SH-SY5Y (cell line): ENCODE results near the gene CDK8.

Experiments
- GATA2 ChIP-seq: IDR thresholded peaks from 2 replicates; pipeline ENCODE4 v1.6.1; 2011; ENCODE audit warnings: mild to moderate bottlenecking, low read depth, low read length
- GATA3 ChIP-seq: IDR thresholded peaks from 2 replicates; pipeline ENCODE4 v1.6.1; 2011; ENCODE audit warnings: low read depth, mild to moderate bottlenecking, low read length, moderate library complexity

The CDK8 gene

DNA sequence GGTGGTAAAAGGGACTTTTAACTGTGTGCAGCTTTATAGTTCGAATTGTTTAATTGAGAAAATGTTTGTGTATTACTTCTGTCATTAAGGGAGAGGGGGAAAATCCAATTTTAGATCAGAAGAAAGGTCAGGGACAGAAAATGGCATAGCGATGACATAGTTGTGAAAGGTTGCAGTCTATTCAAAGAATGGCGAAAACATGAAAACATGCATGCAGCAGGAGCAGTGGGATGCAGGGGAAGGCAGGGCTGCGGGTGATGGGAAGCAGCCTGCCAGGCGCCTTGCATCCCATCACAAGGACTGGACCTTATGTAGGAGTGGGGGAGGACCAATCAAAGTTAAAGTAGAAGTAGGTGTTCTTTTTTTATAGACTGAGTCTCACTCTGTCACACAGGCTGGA is 125.9 kb downstream of the CDK8 start:
- TF ChIP-seq GATA3 (no peak), GATA2 (no peak)

DNA sequence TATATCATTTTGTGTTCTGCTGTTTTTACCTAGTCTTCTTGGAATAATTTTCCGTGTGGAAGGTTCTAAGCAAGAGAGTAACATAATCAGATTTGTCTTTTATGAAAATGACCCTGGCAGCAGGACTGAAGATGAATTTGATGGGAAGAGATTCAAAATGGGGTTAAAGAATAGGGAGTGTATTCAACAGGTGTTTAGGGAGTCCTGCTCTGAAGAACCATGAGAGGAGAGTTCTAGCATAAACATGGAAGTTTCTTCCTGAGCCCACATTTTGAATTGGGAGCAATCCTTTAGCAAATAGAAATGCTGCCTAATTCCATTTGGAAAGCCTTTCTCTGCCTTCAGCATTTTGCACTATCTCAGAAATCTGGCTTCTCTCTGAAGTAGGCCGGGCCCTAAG is 127.0 kb downstream of the CDK8 start:
- TF ChIP-seq GATA2 (no peak), GATA3 (peak; percentile 28; the same call in 1 of the 2 replicates)

DNA sequence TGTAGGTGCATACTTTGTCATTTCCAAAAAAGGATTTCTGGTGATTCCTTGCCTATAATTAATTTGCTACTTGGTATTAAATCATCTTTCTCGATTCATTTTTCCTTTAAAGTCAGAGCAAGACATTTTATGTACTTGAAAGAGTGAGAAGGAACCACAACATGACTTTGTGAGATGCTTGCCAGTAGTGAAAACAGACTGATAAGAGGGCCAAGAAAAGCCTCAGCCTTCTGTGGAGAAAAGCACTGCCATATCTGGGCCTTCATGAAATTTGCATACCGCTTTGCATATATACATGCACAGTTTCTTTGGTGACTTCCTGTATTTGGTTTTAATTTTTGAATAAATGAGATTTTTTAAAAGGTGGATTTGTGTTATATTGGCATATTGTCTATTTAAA is 128.4 kb downstream of the CDK8 start:
- no peak for TF ChIP-seq GATA2
- no peak for TF ChIP-seq GATA3

DNA sequence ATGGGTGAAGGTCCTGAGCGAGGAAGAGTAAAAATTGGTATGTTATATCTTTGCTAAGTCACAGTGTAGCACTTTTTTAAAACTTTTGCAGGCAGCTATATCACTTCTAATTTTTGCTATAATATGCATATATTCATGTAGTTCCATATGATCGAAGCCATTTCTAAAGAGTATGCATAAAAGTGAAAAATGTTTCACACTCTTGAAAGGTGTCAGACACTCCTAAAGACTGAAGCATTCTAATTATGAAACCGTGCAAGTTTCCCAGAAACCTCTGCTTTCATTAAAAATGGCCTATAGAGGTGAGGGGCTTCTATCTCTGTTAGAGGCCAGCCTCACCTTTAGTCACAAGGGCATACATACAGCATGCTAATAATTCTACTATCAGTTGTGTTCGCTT is 128.9 kb downstream of the CDK8 start:
- TF ChIP-seq GATA3 (no peak), GATA2 (no peak)

DNA sequence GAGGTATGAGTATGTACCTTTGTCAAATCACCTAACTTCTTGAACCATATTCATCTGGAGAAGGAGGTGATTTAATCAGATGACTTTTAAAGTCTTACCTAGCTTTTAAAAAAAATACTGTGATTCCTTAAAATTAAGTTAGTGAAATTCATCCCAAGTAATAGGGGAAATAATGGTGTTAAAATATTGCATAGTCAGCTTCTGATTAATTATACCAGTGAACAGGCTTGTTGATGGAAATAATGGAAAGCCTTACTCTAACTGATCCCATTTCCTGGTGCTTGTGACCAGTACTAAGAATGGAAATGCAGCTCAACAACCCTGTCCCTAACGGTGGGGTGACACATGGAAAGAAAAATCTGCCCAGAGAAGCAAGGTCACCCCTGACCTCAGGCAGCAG is 130.7 kb downstream of the CDK8 start:
- TF ChIP-seq GATA2 (no peak), GATA3 (no peak)

DNA sequence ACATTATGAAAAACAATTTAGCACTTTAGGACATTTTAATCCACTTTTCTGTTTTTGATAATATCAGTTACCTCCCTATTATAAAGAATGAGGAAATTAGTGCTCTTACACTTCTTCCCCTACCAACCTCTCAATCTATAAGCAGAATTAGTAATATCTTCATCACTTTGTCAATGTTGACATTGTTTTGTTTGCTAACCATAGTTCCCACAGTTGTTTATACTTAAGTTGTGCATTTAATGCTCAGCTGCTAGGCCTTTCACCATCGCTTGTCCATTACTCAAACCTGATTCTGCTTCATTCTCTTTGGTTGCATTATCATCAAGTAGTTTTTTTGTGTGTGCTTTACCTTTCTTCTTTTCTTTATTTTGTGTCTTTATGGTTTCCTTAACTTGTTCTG is 132.1 kb downstream of the CDK8 start:
- TF ChIP-seq GATA3 (no peak), GATA2 (no peak)

DNA sequence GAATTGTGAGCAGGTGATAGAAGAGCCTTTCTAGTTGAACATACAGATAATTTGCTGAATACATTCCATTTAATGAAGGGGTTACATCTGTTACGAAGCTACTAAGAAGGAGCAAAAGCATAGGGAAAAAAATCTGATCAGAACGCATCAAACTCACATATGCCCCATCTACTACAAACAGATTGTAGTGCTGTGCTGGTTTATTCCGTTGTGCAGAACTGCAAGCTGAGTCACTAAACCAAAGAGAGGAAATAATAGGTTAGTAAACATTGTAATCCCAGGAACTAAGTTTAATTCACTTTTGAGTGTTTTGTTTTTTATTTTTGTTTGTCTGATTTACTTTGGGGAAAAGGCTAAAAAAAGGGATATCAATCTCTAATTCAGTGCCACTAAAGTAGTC is 136.3 kb downstream of the CDK8 start:
- TF ChIP-seq GATA2, result no peak
- TF ChIP-seq GATA3, result no peak

DNA sequence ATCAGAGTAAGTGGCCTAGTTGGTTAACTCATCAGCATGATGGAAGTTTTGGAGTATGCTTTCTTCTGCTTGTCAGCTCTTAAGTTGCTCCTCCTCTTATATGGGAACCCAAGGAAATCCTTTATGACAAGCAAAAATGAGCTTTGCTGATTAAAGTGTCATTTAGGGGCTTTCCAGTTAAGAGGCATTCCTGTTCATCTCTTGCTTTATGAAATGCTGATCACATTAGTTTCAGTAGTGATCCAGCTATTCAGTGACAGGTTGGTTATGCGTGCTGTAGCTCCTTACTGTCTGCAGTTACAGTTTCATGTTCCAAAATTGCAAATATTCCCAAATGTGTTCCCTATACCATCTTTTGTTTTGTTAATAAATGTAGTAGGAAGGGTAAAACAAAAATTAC is 146.6 kb downstream of the CDK8 start:
- TF ChIP-seq GATA2, result no peak
- TF ChIP-seq GATA3, result no peak

DNA sequence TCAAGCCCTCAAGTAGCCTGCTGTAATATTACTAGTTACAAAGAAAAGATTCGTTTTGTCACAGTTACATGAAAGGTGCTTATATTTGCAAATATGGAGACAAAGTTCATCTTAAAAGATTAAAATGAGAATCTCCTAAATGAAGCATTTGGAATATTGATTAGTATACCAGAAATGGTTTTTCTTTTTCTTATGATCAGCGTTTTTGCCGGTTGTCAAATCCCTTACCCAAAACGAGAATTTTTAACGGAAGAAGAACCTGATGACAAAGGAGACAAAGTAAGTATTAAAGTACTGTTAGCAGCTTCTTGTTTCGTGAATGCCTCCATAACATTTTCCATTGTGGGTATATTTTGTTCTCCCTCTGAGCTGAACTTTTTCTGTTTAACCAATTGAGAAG is 147.1 kb downstream of the CDK8 start:
- TF ChIP-seq GATA3 (no peak), GATA2 (no peak)

DNA sequence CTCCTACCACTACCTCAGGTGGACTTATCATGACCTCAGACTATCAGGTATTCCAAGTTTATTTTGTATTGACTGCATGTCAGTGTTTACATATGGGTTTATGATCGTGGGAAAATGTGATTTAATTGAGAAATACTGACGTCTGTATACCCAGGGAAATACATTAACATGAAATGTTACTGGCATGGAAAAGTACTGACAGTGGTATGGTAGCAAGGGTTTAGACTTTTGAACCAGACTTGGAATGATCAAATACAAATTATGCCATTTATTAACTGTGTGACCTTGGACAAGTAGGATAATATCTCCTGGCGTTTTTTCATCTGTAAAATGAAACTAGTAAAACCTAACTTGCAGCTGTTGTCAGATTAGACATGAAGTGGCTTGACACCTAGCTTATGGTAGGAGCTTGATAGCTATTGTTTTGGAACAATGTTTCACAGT is 147.7 kb downstream of the CDK8 start:
- no peak for TF ChIP-seq GATA3
- TF ChIP-seq GATA2, result no peak

DNA sequence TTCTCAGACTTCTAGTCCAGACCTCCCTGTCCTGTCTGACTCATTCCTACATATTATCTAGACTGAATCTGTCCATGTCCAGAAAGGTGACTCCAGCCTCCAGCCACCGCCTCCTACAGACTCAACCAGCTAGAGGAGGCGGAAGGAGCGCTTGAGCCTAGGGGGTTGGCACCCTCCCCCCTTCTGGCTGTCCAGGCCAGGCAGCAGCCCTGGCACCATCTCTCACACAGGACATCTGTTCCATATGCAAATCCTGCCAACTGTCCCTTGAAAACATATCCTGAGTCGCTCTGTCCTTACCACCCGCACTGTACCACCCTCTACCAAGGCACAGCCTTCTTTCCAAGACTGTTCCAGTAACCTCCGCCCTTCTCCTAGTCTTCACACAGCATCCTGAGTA is 152.9 kb downstream of the CDK8 start:
- TF ChIP-seq GATA2 (no peak), GATA3 (no peak)

DNA sequence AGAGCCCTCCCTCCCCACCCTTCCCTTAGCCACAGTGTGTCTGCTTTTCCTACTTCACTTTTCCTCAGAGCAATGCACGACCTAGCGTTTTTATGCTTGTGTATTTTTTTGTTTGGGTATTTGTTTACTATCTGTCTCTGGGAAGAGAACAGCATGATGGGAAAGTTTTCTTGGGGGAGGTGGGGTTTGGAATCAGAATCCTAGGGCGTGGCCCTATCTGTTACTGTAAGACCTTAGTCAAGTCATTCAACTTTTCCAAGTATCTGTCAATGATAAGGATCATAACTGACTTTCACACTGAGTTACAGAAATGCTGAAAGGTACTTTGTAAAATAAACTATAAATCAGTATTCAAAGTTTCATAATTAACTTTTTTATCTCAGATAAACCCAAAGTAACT is 157.3 kb downstream of the CDK8 start:
- no peak for TF ChIP-seq GATA3
- no peak for TF ChIP-seq GATA2

DNA sequence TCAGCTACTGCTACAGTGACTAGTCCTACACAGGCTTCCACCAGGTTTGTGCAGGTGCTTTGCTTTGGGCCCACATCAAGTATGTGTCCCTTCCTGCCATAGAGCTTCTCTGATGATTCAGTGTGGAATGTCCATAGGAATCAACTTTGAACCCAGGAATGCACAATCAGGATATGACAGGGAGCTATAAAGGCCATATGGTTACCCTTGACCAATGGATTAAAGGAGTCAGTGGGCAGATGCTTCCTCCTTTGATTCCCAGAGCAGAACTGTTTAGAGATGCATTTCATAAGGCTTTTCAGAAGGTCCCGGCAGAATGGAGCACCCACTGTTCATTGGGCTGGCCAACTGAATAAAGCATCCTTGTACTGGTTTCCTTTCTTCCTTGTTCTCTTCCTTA is 158.3 kb downstream of the CDK8 start:
- TF ChIP-seq GATA3, result no peak
- no peak for TF ChIP-seq GATA2

DNA sequence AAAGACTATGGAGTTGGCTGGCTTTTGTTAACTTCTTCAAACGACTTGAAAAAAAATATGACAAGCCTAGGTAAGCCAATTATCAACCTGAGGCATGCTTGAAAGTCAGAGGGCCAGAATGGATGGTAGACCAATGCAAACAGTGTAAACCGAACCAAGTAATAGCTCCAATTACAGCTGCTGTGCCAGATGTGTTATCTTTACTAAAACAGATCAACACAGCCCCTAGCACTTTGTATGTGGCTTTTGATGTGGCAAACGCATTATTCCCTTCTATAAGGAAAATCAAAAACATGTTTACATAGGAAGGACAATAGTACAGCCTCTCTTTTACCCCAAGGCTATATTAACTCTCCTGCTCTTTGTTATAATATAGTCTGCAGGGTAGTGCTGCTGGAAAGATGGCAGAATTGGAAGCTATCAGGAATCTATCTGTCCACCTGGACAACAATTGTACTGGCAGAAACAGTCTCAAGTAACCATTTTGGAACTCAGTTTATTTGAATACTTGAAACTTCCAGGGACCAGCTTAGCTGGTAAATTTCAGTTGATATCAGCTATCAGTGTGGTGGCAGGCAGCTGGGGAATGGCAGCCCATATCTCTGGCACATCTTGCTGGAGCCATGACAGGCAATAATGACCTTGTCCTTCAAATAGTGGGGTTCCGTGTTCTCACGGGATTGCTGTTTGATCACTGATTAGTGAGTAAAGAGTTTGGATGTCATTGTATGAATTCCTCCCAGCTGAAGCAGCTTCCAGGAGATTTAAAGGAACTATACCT is 159.2 kb downstream of the CDK8 start:
- TF ChIP-seq GATA2 (peak; percentile 98), GATA3 (peak; percentile 98)

DNA sequence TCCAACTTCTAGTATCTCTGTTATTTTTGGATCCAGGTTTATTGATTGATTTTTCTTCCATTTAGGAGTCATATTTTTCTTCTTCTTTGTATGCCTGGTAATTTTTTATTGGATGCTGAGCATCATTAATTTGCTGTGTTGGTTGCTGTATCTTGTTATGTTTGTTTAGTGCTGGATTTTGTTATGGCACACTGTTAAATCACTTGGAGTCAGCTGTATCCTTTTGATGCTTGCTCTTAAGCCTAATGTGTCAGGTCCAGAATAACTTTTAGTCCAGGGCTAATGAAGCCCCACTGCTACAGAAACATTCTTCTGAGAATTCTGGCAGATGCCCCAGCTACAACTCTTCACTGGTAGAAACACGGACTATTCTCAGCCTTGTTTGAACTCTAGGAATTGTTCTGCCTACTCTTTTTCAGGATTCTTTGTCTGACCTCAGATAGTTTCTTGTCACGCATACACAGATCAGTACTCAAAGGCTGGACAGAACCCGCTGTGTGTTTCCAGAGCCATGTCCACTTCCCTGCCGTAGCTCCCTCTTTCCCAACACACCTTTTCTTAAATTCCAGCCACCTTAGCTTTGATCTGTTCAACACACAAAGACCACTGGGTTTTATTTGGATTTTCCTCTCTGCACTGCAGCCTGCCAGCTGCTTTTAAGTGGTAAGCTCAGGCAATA is 166.5 kb downstream of the CDK8 start:
- no peak for TF ChIP-seq GATA3
- TF ChIP-seq GATA2, result no peak

DNA sequence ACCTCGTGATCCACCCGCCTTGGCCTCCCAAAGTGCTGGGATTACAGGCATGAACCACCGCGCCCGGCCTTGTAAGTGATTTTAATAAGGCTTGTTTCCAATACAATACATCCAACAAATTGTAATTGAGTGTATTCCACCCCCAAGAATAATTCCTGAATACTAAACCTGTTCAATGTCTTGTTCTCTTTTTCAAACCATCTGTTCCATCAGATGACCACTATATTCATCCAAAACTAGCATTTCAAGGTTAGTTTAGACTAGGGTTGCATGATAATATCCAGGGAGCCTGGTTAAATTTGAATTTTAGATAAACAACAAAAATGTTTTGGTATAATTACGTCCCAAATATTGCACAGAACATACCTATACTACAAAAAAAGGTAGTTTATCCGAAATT is 168.1 kb downstream of the CDK8 start:
- no peak for TF ChIP-seq GATA3
- no peak for TF ChIP-seq GATA2
